Esophagus squamous epithelium (tissue), 5 donors: ENCODE data around the gene HEYL. TPM values are rescaled to one million over a fixed set of nuclear protein-coding genes. Genes with fewer than 3 reads are reported as not detected.

Experiments
- DNase-seq: peaks from one replicate; lab custom pipeline; 2025; lab: John Stamatoyannopoulos, UW
- H3K27ac ChIP-seq, 4 donors: fragments of 200-600 bp; sonication (generic); one replicate each; pipeline ENCODE4 v1.5.1; 2016 to 2019; ENCODE audit warnings: mild to moderate bottlenecking in 1 of 4
- H3K27me3 ChIP-seq, 4 donors: fragments of 200-600 bp; sonication (generic); 1 replicate in 3 of 4; 2 replicates in 1 of 4; pipeline versions ENCODE4 v1.5.1 to v1.6.0; 2017 to 2021; ENCODE audit warnings: antibody characterized with exemption in 1 of 4
- H3K36me3 ChIP-seq, 3 donors: fragments of 200-600 bp; sonication (generic); one replicate each; pipeline ENCODE4 v1.5.1; 2016 to 2019
- H3K4me1 ChIP-seq, 3 donors: fragments of 200-600 bp; sonication (generic); one replicate each; pipeline ENCODE4 v1.5.1; 2017 to 2019
- H3K4me3 ChIP-seq, 4 donors: fragments of 200-600 bp; sonication (generic); 1 replicate in 3 of 4; 2 replicates in 1 of 4; pipeline ENCODE4 v1.5.1; 2016 to 2019; ENCODE audit warnings: mild to moderate bottlenecking in 2 of 4, moderate library complexity in 1 of 4
- H3K9me3 ChIP-seq, 3 donors: fragments of 200-600 bp; sonication (generic); one replicate each; pipeline ENCODE4 v1.5.1; 2016 to 2019
- POLR2A ChIP-seq, 4 donors: fragments of 450-650 bp; IDR thresholded peaks; one replicate each; pipeline ENCODE4 v1.6.1; 2017; ENCODE audit warnings: antibody characterized with exemption in 4 of 4, mild to moderate bottlenecking in 4 of 4, moderate library complexity in 3 of 4
- WGBS, 2 donors: methylation state at CpG; one replicate each; pipeline ENCODE4 v1.1.5; 2018; 5-methylcytosine and 5-hydroxymethylcytosine counted together
- intact Hi-C: fragments of 100-400 bp; cut with DNase I; formaldehyde crosslinking; loops from one replicate; pipeline ENCODE4 v1.15.0; 2022
- total RNA-seq, 4 donors: library from RNA; depleted of rRNA; stranded (reverse); fragments of >200 nt; gene quantifications; one replicate each; pipeline ENCODE4 v1.1.0, GENCODE V29; 2016
- TF ChIP-seq, protein P1 (sequence below), 6 experiments: fragments of 450-650 bp in 4 of 6; fragments of 200-600 bp in 2 of 6; sonication (generic) in 2 of 6; IDR thresholded peaks; one replicate each; pipeline ENCODE4 v1.5.1; 2016 to 2019; ENCODE audit warnings: antibody characterized with exemption in 6 of 6, mild to moderate bottlenecking in 4 of 6, moderate library complexity in 4 of 6
- donor health status: DM: yes; HTN: yes; CAD: no.

HEYL gene
- total RNA-seq, 4 donors from 2014 or later = 0.45 to 1.2 (median 0.77) TPM

DNA sequence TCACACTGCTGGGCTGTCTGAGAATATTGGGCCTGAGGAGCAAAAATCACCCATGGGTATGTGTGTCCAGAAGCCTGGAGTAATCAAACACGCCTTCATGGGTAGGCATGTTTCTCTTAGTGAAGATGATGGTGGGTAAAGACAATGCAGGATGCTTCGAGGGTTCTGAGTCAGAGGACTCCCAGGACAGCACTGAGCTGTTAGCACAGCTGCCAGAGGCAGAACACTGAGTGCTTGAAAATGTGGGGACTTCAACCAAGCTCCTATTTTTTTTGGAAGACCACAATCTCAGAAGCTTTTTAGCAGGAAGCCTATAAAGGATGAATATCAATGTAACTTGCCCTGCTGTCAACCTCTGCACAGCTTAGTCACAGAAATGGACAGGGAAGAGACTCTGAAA is 40.4 kb upstream of the HEYL start:
- H3K9me3 ChIP-seq = no peaks in the 10 kb centered on the region
- H3K4me1 ChIP-seq = peaks cover 2 to 11% (median 5%) of the 10 kb centered on the region in 3 donors
- no peak overlapping the region for H3K27ac ChIP-seq
- no peak for DNase-seq
- peaks cover 0 to 50% (median 0%) of the 10 kb centered on the region in 4 donors for H3K27me3 ChIP-seq
- no peaks in the 10 kb centered on the region for H3K36me3 ChIP-seq
- H3K4me3 ChIP-seq = no peak overlapping the region
- intact Hi-C loops = no loop called here
- WGBS, 2 donors = 31 to 49% methylated on average over 2 of the region's 2 CpGs
- no peak for TF ChIP-seq POLR2A (IDR thresholded peaks at IDR 0.05)
- TF ChIP-seq, protein P1, sequence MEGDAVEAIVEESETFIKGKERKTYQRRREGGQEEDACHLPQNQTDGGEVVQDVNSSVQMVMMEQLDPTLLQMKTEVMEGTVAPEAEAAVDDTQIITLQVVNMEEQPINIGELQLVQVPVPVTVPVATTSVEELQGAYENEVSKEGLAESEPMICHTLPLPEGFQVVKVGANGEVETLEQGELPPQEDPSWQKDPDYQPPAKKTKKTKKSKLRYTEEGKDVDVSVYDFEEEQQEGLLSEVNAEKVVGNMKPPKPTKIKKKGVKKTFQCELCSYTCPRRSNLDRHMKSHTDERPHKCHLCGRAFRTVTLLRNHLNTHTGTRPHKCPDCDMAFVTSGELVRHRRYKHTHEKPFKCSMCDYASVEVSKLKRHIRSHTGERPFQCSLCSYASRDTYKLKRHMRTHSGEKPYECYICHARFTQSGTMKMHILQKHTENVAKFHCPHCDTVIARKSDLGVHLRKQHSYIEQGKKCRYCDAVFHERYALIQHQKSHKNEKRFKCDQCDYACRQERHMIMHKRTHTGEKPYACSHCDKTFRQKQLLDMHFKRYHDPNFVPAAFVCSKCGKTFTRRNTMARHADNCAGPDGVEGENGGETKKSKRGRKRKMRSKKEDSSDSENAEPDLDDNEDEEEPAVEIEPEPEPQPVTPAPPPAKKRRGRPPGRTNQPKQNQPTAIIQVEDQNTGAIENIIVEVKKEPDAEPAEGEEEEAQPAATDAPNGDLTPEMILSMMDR (IDR thresholded peaks at IDR 0.05) = no peak

DNA sequence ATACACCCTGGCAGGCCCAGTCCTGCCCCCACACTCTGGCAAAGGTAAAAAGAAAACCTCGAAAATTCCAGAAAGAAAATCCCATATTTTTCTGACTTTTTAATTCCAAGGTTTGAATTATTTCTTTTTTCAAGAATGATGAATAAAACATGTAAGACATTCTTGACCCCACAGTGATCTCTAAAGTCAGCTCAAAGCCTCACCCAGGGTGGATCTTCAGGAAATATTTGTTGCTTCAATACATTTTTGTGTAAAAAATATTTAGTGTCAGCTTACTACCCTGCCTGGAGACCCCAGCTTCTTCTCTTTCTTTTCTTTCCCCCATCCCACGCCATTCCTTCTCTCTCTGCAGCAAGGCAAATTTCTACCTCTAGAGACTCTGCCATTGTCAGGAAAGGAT is 39.4 kb upstream of the HEYL start:
- 59 to 67% methylated on average over 2 of the region's 2 CpGs for WGBS, 2 donors
- no peak overlapping the region for H3K4me3 ChIP-seq
- DNase-seq = no peak

DNA sequence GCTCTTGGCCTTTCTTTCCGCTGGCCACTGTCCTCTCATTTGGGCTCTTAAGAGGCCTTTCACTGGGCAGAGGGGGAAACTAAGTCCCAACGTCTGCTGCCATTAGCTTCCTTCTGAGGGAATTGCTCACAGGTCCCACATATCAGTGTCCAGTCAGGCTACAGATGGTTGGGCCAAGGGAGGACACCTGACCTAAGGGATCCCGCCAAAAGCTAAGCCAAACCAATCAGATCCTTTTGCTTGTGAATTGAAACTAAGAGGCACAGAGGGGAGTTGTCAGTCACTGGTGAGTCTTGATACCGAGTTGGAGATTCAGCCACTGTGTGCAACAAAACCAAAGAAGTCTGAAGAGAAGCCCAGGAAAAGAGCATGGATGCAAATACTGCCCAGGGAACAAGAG is 38.2 kb upstream of the HEYL start:
- 81 to 82% methylated on average over 2 of the region's 4 CpGs for WGBS, 2 donors
- Histone ChIP-seq H3K4me3 (no peak overlapping the region), H3K27me3 (peaks cover 0 to 38% (median 0%) of the 10 kb centered on the region in 4 donors), H3K9me3 (no peaks in the 10 kb centered on the region), H3K36me3 (no peaks in the 10 kb centered on the region), H3K27ac (no peak overlapping the region), H3K4me1 (peaks cover 0 to 2% (median 0%) of the 10 kb centered on the region in 3 donors)
- intact Hi-C loops = no loop called here
- no peak for DNase-seq
- no peak for TF ChIP-seq POLR2A (IDR thresholded peaks at IDR 0.05)
- TF ChIP-seq, protein P1 (IDR thresholded peaks at IDR 0.05) = no peak

More for the DNA sequence above, 39.4 kb upstream of the HEYL start:
- no peak for TF ChIP-seq POLR2A (IDR thresholded peaks at IDR 0.05)
- TF ChIP-seq, protein P1 (IDR thresholded peaks at IDR 0.05) = no peak
- no peaks in the 10 kb centered on the region for H3K9me3 ChIP-seq
- H3K27me3 ChIP-seq = peaks cover 0 to 41% (median 0%) of the 10 kb centered on the region in 4 donors
- H3K36me3 ChIP-seq = no peaks in the 10 kb centered on the region
- no peak overlapping the region for H3K27ac ChIP-seq
- intact Hi-C loops = no loop called here
- peaks cover 0 to 8% (median 3%) of the 10 kb centered on the region in 3 donors for H3K4me1 ChIP-seq

DNA sequence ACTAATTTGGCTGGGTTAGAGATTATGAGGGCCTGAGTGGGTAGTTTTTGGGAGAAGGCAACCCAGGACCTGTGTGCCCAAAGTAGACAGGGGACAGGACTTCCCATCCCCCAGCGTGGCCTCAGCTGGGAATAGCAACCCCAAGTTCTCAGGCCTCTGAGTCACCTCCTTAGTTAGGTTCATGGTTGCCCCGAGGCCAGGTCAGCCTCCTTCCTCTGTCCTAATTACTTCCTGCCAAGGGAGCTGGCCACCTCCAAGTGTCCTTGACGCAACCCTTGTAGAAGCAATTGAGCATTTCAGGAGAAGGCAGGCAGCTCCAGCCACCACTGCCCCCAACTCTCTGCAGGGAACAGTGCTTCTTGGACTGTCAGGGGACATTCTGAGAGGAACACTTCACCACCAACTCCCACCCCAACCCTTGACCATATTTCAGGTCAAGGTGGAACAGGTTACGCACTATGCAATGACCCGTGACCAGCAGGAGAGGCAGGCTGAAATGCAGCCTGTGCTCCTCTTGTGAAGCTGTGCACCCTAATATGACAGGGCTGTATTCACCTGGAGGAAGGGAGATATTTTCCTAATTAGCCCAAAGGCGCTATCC is 37.6 kb upstream of the HEYL start:
- intact Hi-C loops = no loop called here
- Histone ChIP-seq H3K4me3 (no peak overlapping the region), H3K4me1 (peaks cover 0 to 8% (median 3%) of the 10 kb centered on the region in 3 donors), H3K27me3 (peaks cover 0 to 38% (median 0%) of the 10 kb centered on the region in 4 donors), H3K9me3 (no peaks in the 10 kb centered on the region), H3K27ac (no peak overlapping the region), H3K36me3 (no peaks in the 10 kb centered on the region)
- DNase-seq = no peak
- TF ChIP-seq, protein P1 (IDR thresholded peaks at IDR 0.05) = no peak
- no peak for TF ChIP-seq POLR2A (IDR thresholded peaks at IDR 0.05)
- WGBS, 2 donors = 77 to 88% methylated on average over 3 to 6 of the region's 6 CpGs

DNA sequence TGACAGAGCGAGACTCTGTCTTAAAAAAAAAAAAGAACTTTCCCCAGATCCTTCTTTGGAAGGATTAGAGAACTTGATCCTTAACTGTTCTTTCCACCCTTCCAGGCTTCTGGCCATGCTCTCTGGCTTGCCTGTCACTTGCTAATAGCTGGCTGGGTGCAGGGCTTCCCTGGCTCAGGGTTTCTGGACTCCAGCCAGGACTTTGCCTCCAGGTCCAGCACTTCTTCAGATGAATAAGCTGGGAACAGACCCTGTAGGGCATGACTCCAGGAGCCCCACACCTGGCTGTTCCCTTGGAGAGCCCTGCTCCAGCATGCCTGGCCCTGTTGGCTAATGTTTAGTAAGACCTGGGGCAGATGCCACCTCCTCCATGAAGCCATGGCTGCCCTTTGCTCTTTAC is 35.8 kb upstream of the HEYL start:
- no peak for TF ChIP-seq POLR2A (IDR thresholded peaks at IDR 0.05)
- TF ChIP-seq, protein P1 (IDR thresholded peaks at IDR 0.05) = no peak
- no peak overlapping the region for H3K4me3 ChIP-seq
- WGBS, 2 donors = 31 to 73% methylated on average over 1 of the region's 1 CpG
- no peaks in the 10 kb centered on the region for H3K36me3 ChIP-seq
- H3K4me1 ChIP-seq = peaks cover 8 to 24% (median 14%) of the 10 kb centered on the region in 3 donors
- peaks cover 5 to 38% (median 9%) of the 10 kb centered on the region in 4 donors for H3K27me3 ChIP-seq
- no peak overlapping the region for H3K27ac ChIP-seq
- H3K9me3 ChIP-seq = no peaks in the 10 kb centered on the region
- intact Hi-C loops = no loop called here
- DNase-seq = no peak
